IPS DF 19.7 (cell line): ENCODE measurements around the gene KRT72.

Source experiments
- DNase-seq: peaks from one replicate; pipeline ENCODE4 v3.0.0-alpha.2; 2013; ENCODE audit warnings: low read depth, low spot score

Gene KRT72

GRCh38 chr12:52630008-52630500, 28.8 kb upstream of the KRT72 start:
- no peak for DNase-seq

- DNase-seq, result no peak
Measured at GRCh38 chr12:52629281-52630007, 28.2 kb upstream of the KRT72 start.

GRCh38 chr12:52628841-52629240, 27.6 kb upstream of the KRT72 start:
- DNase-seq, result no peak

DNA sequence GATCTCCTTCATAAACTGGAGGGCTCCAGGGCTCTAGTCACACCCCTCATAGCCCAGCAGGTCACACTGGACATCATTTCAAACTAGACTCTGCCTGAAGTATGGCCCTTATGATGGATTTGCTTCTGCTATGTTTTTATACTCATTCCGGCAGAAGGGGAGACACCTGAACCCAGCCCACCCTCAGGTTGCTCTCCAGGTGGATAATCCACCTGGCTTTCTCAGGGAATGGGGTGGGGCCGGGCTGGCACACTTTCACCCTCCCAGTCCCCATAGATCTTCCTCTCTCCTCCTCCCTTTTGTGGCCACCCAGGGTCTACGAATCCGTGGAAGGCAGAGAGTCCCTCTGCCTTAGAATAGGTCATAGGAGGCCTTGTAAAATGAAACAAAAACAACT, 26.8 kb upstream of the KRT72 start:
- DNase-seq, result no peak

DNA sequence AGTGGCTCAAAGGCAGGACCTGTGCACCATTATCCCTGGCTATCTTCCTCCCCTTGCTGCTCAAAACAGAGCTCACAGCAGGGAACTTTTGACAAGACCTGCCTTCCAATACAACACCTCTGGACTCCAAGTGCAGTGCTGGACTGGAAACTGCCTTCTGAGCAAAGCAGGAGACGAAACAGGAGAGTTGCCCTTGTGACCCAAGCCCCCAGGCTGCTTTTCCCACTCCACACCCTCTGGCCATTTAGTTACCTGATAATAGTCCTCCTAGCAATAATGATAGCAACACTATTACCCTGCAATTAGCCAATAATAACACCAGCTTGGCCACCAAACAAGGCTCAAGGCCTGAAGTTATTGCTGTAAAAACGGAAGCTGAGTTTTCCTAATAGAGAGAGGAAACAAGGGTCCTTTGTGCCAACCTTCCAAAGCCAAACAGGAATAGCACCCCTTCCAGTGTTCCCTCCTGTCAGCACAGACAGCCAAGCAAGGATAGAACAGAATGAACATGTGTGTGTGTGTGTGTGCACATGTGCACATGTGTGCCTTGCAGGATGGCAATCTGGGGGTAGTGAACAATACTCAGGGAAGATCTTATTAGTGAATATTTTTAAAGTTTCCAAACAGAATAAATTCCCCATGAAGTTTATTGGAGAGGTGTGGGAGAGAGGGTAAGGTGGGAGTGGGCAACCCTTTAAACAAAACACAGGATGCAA, 26.3 kb upstream of the KRT72 start:
- no peak for DNase-seq

GRCh38 chr12:52622349-52622748, 21.1 kb upstream of the KRT72 start:
- no peak for DNase-seq

DNA sequence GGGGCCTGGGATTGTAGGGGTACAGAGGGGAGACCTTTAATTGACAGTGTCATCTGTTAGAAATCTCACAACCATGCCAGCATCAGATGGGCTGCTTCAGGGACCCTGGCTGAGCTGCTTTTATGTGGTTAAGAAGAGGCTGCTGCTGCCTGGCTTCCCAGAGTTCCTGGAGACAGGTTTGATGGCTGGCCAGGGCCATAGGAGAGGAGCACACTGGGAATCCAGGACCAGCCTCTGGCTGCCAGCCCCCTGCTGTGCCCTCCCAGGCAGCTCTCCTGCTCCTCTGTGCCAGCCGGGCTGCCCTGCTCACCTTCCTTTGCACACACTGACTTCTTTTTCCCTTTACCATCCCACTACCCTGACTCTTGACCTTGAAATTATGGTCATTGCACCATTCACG, 17.6 kb upstream of the KRT72 start:
- DNase-seq, result no peak

DNA sequence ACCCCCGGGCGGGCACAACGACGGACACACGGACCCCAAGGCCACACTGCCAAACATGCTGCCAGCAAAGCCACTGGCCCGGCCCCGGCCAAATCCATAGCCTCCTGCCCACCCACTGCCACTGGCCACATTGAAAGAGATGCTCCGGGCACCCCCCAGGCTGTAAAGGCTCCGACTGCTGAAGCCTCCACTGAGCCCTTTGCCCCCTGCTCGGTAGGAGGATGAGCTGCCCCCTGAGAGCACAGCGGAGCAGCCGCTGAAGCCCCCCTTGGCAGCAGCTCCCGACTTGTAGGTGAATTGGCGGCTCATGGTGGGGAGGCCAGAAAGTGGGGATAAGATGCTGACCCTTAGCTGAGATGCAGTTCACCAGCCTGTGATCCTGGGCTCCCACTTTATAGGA, 17.0 kb upstream of the KRT72 start, which contains the start of gene KRT73:
Gene KRT73, minus strand, starts transcription at position 344 of the 400 bp plus-strand sequence. Its CDS starts 35 bp downstream, at position 309.
- DNase-seq, result no peak

DNA sequence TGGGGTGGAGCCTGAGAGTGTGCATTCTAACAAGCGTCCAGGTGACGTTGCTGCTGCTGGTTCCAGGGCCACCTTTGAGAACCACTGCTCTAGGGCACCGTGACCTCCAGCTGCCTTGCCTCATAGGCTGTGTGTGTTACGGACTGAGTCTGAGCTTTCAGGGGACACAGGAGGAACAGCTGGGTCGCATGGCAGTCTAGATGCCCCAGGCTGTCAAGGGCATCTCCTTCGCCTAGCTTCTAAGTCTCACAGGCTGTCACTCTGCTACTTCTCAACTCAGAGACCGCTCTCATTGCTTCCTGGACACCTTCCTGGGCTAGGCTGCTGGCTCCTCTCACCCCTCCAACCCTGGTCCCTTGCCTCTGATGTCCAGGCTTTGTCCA, 16.1 kb upstream of the KRT72 start:
- no peak for DNase-seq

- no peak for DNase-seq
Measured at GRCh38 chr12:52616680-52617402, 15.6 kb upstream of the KRT72 start.

DNA sequence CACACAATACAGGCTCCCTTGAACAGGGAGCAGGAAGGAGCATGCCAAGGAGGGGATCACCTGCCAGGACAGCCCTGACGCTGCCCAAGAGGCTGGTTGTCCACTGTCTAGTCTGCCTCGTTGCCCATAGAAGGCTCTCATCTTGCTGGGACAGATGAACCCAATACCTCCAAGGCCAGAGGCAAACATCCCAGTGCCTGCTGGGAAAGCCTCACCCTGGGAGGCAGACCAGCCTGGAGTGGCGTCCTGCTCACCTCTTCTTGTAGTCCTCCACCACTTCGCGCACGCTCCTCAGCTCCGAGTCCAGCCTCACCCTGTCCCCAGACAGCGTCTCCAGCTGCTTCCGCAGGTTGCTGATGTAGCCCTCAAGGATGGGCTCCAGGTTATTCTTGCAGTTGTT, 14.6 kb upstream of the KRT72 start:
- DNase-seq, result no peak

DNA sequence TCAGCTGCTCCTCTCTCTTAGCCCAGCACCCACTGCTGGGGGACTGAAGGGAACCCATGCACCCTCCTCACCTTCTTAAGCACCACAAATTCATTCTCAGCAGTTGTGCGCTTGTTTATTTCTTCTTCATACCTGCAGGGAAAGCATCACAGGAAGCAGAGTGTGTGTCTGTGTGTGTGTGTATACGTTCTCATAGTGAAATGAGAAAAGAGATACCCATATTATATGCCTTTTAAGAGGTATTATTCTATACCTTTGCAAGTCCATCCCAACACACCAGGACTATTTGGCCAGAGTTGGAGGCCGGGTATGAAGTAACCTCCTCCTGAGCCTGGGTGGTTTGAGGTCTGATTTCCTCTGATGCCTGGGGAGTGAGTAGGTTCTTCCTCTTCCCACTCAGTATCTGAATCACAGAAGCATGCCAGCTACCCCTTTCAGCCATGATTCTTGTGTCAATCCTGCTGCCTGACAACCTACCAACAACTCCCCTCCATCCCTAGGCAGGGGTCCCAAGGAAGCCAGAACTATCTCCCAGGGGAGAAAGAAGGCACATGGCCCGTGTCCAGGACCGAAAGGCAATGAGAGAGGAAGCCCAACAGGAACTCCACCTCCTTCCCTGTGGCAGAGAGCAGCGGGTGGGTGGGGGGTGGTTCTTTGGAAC, 14.1 kb upstream of the KRT72 start:
- DNase-seq, result no peak

DNA sequence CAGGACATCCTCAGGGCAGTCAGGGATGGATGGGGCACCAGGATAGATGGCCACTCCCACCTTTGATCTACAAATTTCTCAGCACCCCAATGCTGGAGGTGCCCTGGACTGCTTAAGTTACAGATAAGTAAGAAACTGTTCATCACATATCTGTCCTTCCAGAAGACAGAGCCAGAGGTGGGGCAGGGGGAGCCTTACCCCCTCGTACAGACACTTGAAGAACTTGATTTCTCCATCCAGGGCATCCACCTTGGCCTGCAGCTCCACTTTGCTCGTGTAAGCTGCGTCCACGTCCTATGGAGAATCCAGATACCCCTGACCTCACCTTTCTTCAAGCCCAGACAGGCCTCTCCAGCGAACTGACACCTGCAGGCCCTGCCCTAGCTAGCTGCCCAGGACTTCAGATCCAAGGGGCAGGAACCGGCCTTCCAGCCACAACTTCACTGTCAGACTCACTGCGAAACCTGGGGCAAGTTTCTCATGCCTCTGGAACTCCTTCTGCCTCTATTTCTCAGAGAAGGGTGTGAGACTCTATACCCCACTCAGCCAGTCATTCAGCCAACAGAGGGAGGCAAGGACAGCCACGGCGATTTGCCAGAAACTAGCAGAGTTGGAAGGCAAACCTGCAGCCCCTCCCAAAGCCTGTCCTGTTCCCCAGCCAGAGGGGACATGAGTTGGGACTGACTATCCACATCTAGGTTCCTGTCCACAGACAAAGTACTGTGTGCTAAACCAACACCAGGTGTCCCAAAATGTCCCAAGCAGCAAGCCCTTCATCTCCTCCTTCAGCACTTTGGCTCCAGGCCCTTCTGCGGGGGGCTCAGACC, 13.3 kb upstream of the KRT72 start:
- DNase-seq, result no peak

- DNase-seq, result no peak
Measured at GRCh38 chr12:52613384-52614030, 12.2 kb upstream of the KRT72 start.

- no peak for DNase-seq
Measured at GRCh38 chr12:52612431-52613383, 11.4 kb upstream of the KRT72 start.

DNA sequence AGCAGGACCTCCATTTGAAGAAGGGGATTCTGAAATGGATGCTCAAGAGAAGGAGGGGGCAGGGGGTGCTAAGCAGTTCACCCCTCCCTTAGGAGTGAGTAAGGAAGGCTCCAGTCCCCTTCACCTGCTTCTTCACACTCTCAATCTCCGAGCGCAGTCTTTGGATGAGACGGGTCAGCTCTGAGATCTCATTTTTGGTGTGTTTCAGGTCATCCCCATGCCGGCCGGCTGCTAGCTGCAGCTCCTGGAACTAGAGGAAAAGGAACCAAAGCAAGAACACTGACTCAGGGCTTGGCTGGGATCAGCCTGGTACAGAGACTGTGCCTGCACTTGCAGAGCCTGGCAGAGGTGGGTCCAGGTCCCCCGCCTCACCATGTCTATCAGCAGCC, 9.8 kb upstream of the KRT72 start:
- no peak for DNase-seq

DNA sequence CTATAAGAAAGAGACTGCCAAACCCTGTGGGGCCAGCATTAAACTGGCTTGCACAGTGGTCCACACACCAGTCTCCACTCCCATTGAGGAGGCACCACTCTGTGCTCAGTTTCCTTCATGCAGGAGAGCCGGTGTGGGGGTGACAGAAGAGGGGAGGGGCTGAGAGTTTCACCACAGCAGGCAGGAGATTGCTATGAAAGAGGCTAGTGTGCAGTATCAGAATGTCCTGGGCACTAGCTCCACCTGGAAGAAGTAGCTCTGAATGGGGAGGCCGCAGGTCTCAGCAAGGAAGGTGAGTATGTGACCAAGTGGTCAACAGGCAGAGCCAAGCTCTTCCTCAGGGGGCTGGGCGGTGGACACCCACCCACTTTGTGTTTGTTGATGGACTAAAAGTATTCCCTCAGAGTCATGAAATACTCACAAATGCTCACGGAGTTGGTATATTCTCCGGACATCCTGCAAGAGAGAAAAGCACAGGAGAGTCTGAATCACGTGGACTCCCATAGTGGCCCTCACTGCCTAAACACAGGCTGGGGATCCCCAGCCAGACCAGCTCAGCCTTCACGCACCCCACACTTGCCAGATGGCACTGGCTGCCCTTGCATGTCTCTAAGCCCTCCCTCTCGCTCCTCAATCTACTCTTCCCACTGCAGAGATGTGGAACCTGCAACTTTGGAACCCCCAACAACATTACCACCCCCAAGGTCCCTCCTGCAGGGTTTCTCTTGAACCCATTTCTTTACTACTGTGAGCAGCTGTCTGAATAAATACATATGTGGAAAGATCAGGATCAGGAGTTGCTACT, 7.8 kb upstream of the KRT72 start:
- DNase-seq, result no peak

DNA sequence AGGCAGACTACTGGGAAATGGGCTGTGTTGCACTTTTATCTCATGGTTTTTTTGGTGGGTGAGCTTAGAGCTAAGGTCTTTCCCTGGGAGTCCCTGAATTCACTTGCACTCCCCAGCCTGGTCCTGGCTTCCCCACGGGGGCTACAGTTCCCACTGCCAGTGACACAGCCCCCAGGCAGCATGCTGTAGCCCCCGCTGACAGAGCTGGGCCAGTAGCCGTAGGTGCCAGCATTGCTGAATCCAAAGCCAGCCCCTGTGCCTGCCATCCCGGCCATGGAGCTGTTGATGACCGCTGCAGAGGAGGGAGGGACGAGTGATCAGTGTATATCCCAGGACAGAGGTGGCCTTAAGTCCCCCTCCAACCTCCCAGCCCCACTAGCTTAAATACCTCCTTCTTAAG, 6.9 kb upstream of the KRT72 start:
- no peak for DNase-seq

GRCh38 chr12:52607314-52607713, 6.1 kb upstream of the KRT72 start:
- DNase-seq, result no peak
